ENCODE measurements around the gene LRRC27.
"Not testable (repeated sequence)": the region's sequence is repeated elsewhere in the genome, so short reads cannot be mapped to it uniquely, and the experiment has no call there.

Gene LRRC27

GRCh38 chr10:132331601-132332432, at the start of gene LRRC27:
LRRC27 (plus strand) TSS chr10:132332193; CDS start chr10:132333525, 1,332 bp downstream.
- peak; percentile 82 for DNase-seq (ENCODE audit: insufficient read length, low spot score)
- no peak for FAIRE-seq

- DNase-seq (ENCODE audit: insufficient read length, low spot score) (no peak), FAIRE-seq (no peak)
Observed at GRCh38 chr10:132282667-132283603, 49.1 kb upstream of the LRRC27 start.

GRCh38 chr10:132283604-132284382, 48.2 kb upstream of the LRRC27 start:
- FAIRE-seq (no peak), DNase-seq (ENCODE audit: insufficient read length, low spot score) (no peak)

DNA sequence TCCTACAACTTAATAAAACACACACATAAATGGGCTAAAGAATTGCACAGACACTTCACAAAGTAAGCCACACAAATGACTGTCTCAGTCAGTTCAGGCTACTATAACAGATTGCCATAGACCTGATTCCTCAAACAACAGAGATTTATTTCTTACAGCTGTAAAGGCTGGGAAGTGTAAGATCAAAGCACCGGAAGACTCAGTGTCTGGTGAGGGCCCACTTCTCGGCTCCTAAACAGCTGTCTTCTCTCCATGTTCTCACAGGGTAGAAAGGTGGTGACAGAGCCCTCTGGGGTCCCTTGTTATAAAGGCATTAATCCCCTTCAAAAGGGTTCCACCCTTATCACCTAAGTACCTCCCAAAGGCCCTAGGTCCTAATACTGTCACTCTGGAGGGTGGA, 42.6 kb upstream of the LRRC27 start:
- FAIRE-seq, result no peak
- no peak for DNase-seq (ENCODE audit: insufficient read length, low spot score)

GRCh38 chr10:132290631-132291030, 41.4 kb upstream of the LRRC27 start:
- DNase-seq (ENCODE audit: insufficient read length, low spot score) (no peak), FAIRE-seq (no peak)

- DNase-seq (ENCODE audit: insufficient read length, low spot score) (no peak), FAIRE-seq (no peak)
Observed at GRCh38 chr10:132291826-132292225, 40.2 kb upstream of the LRRC27 start.

DNA sequence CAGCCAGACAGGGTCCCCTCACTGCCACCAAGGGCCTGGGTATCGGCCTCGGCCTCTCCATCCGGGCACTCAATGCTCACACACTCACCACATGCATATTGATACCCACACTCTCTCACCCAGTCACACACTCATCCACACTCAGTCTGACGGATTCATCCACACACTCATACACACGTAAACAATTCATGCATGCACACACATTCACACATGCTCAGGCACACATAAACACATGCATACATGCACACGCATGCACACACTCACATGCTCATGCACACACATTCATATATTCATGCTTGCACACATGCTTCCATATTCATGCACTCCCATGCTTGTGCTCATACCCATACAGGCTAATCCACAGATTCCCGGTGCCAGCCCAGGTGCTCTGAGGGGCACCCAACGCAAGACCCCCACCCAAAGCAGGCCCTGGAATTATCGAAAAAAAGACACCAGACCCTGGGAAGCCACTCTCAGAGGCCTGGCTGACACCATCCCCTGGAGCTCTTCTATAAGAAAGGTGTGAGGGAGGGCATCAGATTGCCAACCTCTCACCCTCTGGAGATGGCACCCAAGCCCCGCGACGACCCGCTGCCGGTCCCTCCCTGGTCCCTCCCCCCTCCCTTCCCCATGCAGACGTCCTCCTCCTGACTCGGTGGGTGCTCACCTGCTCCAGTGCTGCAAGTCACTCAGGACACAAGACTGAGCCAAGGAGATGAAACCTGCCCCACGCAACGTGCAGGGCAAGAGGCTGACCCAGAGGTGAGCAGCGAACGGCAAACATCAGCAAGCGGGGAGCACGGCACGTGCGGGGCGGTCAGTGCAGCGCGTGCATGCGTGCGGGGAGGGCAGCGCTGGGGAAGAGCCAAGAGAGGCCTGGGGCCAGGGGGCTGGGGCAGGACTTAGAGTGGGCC, 39.4 kb upstream of the LRRC27 start:
- DNase-seq (ENCODE audit: insufficient read length, low spot score) (no peak), FAIRE-seq (no peak)

DNA sequence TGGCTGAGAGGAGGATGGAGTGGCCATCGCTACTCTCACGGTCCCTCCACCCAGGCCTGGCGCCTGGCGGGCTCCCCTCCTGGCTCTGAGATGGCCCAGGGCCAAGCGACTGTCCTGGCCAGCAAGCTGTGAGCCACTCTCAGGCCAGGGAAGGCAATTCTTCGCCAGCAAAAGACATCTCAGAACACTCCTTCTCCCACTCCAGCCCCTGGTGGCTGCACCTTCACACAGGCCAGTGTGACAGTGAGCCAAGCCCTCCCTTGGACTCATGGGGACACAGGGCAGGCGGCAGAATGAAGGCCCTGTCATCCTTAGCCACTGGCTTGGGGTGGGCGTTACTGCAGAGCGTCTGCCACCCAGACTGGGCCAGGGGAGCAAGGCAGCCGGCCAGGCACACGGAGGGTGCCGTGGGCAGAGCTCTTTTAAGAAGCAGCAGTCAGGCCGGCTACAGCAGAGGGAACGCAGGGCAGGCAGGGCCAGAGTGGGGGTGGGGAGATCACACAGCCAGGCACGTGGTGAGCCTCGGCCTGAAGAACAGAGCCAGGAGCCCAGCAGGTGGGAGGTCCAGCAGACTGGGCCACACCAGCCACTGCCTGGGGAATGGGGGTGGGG, 38.7 kb upstream of the LRRC27 start:
- no peak for FAIRE-seq
- DNase-seq (ENCODE audit: insufficient read length, low spot score), result no peak

DNA sequence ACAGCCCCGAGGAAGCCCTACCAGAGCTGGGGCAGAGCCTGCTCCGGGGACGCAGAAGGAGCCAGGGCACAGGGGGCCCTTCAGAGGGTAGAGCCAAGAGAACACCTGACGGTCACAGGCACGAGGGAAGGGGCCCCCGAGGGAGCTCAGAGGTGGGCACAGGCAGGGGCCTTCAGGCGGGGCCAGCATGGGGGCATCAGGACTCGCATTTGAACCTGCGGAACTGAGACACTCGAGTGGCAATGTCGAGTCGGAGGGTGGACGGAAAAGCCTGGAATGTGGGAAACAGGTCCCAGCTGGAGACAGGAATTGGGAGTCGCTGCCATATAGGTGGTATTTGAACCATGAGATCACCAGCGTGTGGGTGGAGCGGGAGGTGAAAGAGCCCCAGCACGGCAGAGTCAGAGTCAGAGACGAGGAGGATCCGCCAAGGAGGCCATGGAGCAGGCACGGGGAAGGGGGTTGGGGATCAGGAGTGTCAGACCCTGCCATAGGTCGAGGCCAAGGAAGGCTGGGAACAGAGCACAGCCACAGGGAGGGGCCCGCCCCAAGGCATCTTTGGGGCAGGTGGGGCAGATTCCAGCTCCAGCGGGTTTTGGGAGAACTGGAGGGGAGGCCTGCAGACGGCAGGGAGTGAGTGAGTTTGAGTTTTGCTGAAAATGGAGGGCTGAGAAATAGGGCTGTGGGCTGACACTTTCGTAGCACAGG, 38.0 kb upstream of the LRRC27 start:
- FAIRE-seq (no peak), DNase-seq (ENCODE audit: insufficient read length, low spot score) (no peak)

DNA sequence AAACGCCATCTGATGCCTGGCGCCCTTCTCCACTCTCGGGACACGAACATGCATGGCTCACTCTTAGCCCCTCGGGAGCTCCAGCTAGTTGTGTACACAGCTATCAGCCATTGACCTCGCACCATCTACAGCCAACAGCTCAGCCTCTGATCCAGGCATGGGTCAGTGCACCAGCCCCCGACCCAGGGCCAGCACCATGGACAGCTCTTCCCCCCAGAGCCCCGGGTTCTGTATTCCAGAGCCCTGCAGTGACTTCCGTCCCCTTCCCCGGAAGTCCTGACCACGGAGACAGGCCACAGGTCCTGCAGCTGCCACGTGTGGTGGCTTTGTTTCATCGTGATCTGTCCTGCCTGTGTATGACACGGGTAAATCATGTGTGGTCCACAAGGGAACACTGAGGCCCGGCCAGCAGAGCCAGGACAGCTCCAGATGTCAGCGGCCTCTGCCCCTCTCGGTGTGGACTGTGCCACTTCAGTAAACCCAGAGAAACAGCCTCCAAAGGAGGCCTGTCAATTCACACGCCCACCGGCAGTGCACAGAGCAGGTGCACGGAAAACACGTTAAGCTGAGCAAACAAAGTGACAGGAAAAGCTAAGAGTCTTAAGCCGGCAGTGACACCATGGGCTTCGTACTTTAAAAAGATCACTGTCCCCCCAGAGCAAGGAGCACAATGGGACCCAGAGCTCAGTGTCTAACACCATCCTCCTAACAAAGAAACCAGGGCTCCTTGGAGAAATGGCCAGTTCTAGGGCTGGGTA, 37.3 kb upstream of the LRRC27 start:
- DNase-seq (ENCODE audit: insufficient read length, low spot score) (no peak), FAIRE-seq (no peak)

DNA sequence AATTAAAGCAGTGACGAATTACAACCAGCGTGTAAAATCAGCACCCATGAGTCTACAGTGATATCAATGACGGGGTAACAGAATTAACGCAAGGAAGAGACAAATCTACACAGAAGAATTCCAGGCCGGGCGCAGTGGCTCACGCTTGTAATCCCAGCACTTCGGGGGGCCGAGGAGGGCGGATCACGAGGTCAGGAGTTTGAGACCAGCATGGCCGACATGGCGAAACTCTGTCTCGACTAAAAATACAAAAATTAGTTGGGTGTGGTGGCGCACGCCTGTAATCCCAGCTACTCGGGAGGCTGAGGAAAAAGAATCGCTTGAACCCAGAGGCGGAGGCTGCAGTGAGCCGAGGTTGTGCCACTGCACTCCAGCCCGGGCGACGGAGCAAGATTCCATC, 36.5 kb upstream of the LRRC27 start:
- DNase-seq (ENCODE audit: insufficient read length, low spot score), result not testable (repeated sequence)

GRCh38 chr10:132296666-132297443, 35.1 kb upstream of the LRRC27 start:
- no peak for FAIRE-seq
- DNase-seq (ENCODE audit: insufficient read length, low spot score), result no peak

More for the DNA sequence above, 36.5 kb upstream of the LRRC27 start:
- FAIRE-seq, result not testable (repeated sequence)

DNA sequence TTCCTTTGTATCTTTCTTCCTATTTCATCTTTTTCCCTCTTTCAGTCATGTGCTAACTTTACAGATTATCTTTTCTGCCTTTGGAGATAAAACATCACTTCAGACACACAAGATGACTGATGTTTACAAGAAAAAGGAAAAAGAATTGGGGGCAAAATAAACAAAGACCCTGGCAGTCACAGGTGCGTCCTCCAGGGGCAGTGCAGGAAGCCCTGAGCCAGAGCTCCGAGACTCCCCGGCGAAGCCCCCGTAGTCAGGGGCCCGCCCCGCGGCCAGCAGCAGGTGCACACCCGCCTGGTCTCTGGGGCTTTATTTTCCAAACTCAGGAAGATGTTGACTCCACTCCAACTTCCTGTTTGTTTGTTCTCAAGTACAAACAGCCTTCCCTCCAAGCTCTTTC, 34.5 kb upstream of the LRRC27 start:
- no peak for DNase-seq (ENCODE audit: insufficient read length, low spot score)
- no peak for FAIRE-seq

DNA sequence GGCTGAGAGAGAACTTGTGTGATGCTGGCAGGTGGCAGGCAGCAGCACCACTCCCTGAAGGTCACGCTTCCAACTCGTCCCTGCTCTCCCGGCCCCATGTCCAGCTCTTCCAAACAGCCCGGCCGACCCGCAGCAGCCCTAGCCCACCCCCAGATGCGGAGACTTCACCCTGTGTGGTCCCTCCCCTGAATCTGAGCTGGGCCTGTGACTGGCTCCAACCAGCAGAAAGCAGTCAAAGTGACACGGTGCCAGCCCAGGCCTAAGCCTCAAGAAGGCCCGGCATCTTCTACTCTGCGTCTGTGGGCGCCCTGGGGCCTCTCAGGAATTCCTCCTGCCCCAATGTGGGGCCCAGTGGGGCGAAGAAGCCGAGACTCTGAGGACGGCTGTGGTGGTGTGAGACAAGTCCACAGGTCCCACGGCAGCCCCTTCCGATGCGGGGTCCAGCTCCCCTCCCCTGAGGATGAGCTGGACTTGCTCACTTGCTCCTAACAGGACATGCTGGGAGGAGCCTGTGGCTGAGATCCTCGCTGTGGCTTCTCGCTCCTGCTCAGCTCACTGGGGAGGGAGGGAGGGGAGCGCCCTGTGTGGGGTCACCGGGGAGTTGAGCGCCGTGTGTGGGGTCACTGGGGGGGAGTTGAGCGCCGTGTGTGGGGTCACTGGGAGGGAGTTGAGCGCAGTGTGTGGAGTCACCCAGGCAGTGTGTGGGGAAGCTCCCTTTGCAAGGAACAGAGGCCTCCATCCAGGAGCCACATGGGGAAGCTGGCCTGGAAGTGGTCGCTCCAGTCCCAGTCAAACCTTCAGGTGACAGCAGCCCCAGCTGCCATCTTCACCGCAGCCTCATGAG, 33.7 kb upstream of the LRRC27 start:
- FAIRE-seq (no peak), DNase-seq (ENCODE audit: insufficient read length, low spot score) (no peak)

- FAIRE-seq (no peak), DNase-seq (ENCODE audit: insufficient read length, low spot score) (no peak)
Observed at GRCh38 chr10:132299371-132300336, 32.3 kb upstream of the LRRC27 start.

Measured in GM19239 (cell line).